Amniotic stem cell (primary cell): Measurements from ENCODE around the gene DCXR.
"Not testable (repeated sequence)": the region's sequence is repeated elsewhere in the genome, so short reads cannot be mapped to it uniquely, and the experiment has no call there.

Experiments
- DNase-seq: peaks from one replicate; lab custom pipeline; 2025; lab: John Stamatoyannopoulos, UW

Gene DCXR

GRCh38 chr17:82039695-82040299 is 2.3 kb upstream of the DCXR start:
- no peak for DNase-seq

- DNase-seq, result not testable (repeated sequence)
Measured at GRCh38 chr17:82038796-82039409, 1.4 kb upstream of the DCXR start.

GRCh38 chr17:82037889-82038195 is 345 bp upstream of the DCXR start:
- DNase-seq, result no peak

GRCh38 chr17:82036634-82037091 is 834 bp downstream of the DCXR start:
- DNase-seq, result no peak

GRCh38 chr17:82035956-82036633 is 1.4 kb downstream of the DCXR start:
- no peak for DNase-seq

GRCh38 chr17:82035488-82035887 is 2.0 kb downstream of the DCXR start:
- no peak for DNase-seq

GRCh38 chr17:82034371-82035011 is 3.0 kb downstream of the DCXR start:
- DNase-seq, result no peak

GRCh38 chr17:82033359-82034085 is 4.0 kb downstream of the DCXR start:
- DNase-seq, result no peak

- DNase-seq, result no peak
Measured at GRCh38 chr17:82031885-82032627, 5.4 kb downstream of the DCXR start.

- no peak for DNase-seq
Measured at GRCh38 chr17:82031303-82031884, 6.1 kb downstream of the DCXR start, which contains the start of gene RAC3. Gene RAC3 (plus strand): TSS chr17:82031678. CDS start chr17:82031762, 84 bp downstream.

- DNase-seq, result peak; percentile 73
Measured at GRCh38 chr17:82030470-82031302, 6.8 kb downstream of the DCXR start.

- DNase-seq, result no peak
Measured at GRCh38 chr17:82029990-82030469, 7.5 kb downstream of the DCXR start.

GRCh38 chr17:82029391-82029790 is 8.1 kb downstream of the DCXR start:
- DNase-seq, result no peak

- DNase-seq, result no peak
Measured at GRCh38 chr17:82028966-82029365, 8.5 kb downstream of the DCXR start.

- DNase-seq, result no peak
Measured at GRCh38 chr17:82028246-82028645, 9.3 kb downstream of the DCXR start.

- DNase-seq, result no peak
Measured at GRCh38 chr17:82025401-82026107, 11.9 kb downstream of the DCXR start.

- DNase-seq, result no peak
Measured at GRCh38 chr17:82024859-82025258, 12.6 kb downstream of the DCXR start.

GRCh38 chr17:82023447-82024241 is 13.9 kb downstream of the DCXR start:
- no peak for DNase-seq
